Upper lobe of right lung (tissue), 1 donor: ENCODE measurements around the gene STK4. TPM values are rescaled to one million over a fixed set of nuclear protein-coding genes. Genes with fewer than 3 reads are reported as not detected.

Experiments used
- ATAC-seq: fragments of 200-7000 bp; cut with Tn5 transposase; one replicate; pipeline ENCODE4 v1.9.1; 2020; ENCODE audit warnings: mild to moderate bottlenecking, moderate library complexity
- DNase-seq: peaks from one replicate; pipeline ENCODE4 v3.0.0-alpha.2; 2020
- H3K27ac ChIP-seq: fragments of 200-600 bp; one replicate; pipeline ENCODE4 v1.8.0; 2022
- H3K27me3 ChIP-seq: fragments of 200-600 bp; one replicate; pipeline ENCODE4 v1.8.0; 2022; ENCODE audit warnings: mild to moderate bottlenecking
- H3K36me3 ChIP-seq: fragments of 200-600 bp; one replicate; pipeline ENCODE4 v1.8.0; 2022
- H3K4me1 ChIP-seq: fragments of 200-600 bp; one replicate; pipeline ENCODE4 v1.8.0; 2022
- H3K4me3 ChIP-seq: fragments of 200-600 bp; one replicate; pipeline ENCODE4 v1.8.0; 2022; ENCODE audit warnings: mild to moderate bottlenecking
- H3K9me3 ChIP-seq: fragments of 200-600 bp; one replicate; pipeline ENCODE4 v1.8.0; 2022
- CTCF ChIP-seq: fragments of 200-600 bp; IDR thresholded peaks from one replicate; pipeline ENCODE4 v1.8.0; 2022; ENCODE audit warnings: antibody characterized with exemption
- intact Hi-C: fragments of 100-400 bp; cut with DNase I; formaldehyde crosslinking; loops from one replicate; pipeline ENCODE4 v1.11.0; 2022
- total RNA-seq: library from RNA; stranded (reverse); fragmentation: NEBNext Ultra II Directional; extraction: Animal tissue kit (Norgen Biotek cat#: 25700); gene quantifications from one replicate; pipeline ENCODE4 v1.2.1, GENCODE V29; 2021
- donor health status: DM: no; HTN: yes; CAD: no; lungs with severe emphysema.

STK4 gene
- total RNA-seq, 1 donor from 2014 or later = 52.6 TPM

GRCh38 chr20:44965651-44966029 lies 672 bp upstream of the STK4 start:
- H3K36me3 ChIP-seq = no peaks in the 10 kb centered on the region

GRCh38 chr20:44967207-44967807 lies 995 bp downstream of the STK4 start:
- Histone ChIP-seq H3K4me3 (peak overlapping the region; percentile 94), H3K27me3 (no peaks in the 10 kb centered on the region), H3K36me3 (peaks cover 6% of the 10 kb centered on the region), H3K4me1 (peaks cover 35% of the 10 kb centered on the region), H3K27ac (peak overlapping the region; percentile 94), H3K9me3 (no peaks in the 10 kb centered on the region)
- no peak for TF ChIP-seq CTCF
- DNase-seq (no peak), ATAC-seq (peak; percentile 59)
- intact Hi-C loops = no loop called here

More at GRCh38 chr20:44965651-44966029, 672 bp upstream of the STK4 start:
- intact Hi-C loops = no loop called here
- ATAC-seq (no peak), DNase-seq (no peak)
- H3K27ac ChIP-seq = peak overlapping the region; percentile 94
- no peaks in the 10 kb centered on the region for H3K9me3 ChIP-seq
- TF ChIP-seq CTCF = no peak
- H3K27me3 ChIP-seq = no peaks in the 10 kb centered on the region
- H3K4me3 ChIP-seq = peak overlapping the region; percentile 94
- H3K4me1 ChIP-seq = peaks cover 30% of the 10 kb centered on the region

GRCh38 chr20:44969300-44969894 lies 3.1 kb downstream of the STK4 start:
- intact Hi-C loops = no loop called here
- Histone ChIP-seq H3K27me3 (no peaks in the 10 kb centered on the region), H3K27ac (peak overlapping the region; percentile 25)

GRCh38 chr20:44970243-44970757 lies 4.0 kb downstream of the STK4 start:
- DNase-seq (no peak), ATAC-seq (no peak)
- no peaks in the 10 kb centered on the region for H3K27me3 ChIP-seq
- peaks cover 36% of the 10 kb centered on the region for H3K36me3 ChIP-seq
- no peak for TF ChIP-seq CTCF
- no peaks in the 10 kb centered on the region for H3K9me3 ChIP-seq
- peak overlapping the region; percentile 25 for H3K27ac ChIP-seq
- peak overlapping the region; percentile 94 for H3K4me3 ChIP-seq
- intact Hi-C loops = no loop called here
- H3K4me1 ChIP-seq = peaks cover 35% of the 10 kb centered on the region

More at GRCh38 chr20:44969300-44969894, 3.1 kb downstream of the STK4 start:
- H3K36me3 ChIP-seq = peaks cover 27% of the 10 kb centered on the region
- H3K9me3 ChIP-seq = no peaks in the 10 kb centered on the region
- DNase-seq = no peak
- peak overlapping the region; percentile 94 for H3K4me3 ChIP-seq
- H3K4me1 ChIP-seq = peaks cover 35% of the 10 kb centered on the region
- no peak for TF ChIP-seq CTCF
- ATAC-seq = no peak

- intact Hi-C loops = no loop called here
Measured at GRCh38 chr20:44973053-44973452, 6.7 kb downstream of the STK4 start.

More at GRCh38 chr20:44973053-44973452, 6.7 kb downstream of the STK4 start:
- Histone ChIP-seq H3K27me3 (no peaks in the 10 kb centered on the region), H3K27ac (no peak overlapping the region), H3K36me3 (peaks cover 48% of the 10 kb centered on the region), H3K4me1 (peaks cover 21% of the 10 kb centered on the region), H3K9me3 (no peaks in the 10 kb centered on the region), H3K4me3 (no peak overlapping the region)
- DNase-seq (no peak), ATAC-seq (no peak)
- TF ChIP-seq CTCF = no peak
